ENCODE results near the gene C13orf46.

Gene C13orf46

DNA sequence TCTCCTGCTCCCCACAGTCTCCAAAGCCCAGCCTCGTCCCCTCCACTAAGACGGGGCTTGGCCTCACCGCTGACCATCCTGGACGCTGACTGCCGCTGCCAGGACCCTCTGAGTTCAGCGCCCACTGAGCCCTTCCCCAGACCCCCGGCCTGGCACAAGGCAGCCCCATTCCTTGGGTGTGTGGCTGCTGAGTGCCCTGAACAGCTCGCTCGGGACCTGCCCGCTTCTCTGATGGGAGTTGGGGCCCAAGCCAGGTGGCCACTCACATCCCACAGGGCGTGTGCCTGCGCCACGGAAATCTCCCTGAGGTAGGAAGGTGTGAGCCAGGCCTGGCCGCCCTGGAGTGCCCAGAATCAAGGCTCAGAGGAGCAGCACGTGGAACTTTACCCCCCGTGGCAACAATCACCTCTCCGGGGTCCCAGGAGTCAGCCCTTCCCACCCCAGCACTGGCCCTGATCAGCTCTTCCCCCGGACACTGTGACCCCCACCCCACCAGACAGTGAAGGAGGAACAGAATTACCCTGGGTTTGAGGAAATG, 20.8 kb downstream of the C13orf46 start:
- no peak for DNase-seq

DNA sequence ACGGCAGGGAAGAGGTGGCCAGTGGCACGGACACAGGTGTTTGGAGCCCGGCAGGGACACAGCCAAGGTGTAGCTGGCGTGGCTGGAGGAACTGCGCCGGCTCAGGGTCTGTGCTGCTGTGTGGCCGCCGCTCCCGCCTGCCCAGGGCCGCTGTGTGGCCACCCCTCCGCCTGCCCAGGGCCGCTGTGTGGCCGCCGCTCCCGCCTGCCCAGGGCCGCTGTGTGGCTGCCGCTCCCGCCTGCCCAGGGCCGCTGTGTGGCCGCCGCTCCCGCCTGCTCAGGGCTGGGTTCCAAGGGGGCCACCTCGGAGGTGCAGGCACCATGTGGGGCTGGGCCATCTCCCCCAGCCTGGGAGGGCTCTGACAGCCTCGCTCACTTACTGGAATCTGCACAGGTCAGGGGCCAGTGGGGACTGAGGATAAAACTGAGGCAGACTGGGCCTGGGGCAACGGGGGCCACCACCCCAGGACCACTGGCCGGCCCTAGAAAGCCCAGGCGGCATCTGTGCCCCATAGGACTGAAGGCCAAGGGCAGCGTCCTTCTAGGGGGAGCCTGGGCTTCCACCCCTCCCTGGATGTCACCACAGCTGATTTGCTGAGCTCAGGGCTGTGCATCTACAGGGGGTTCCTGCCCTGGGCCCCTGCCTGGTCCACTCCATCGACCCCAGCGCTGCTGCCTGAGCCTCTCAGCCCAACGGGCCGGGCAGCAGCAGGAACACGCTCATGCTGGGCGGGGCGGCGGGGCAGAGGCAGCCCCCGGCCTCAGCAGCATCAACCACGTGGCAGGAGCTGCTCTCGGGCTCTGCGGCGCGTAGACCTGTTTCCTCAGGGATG, 21.5 kb downstream of the C13orf46 start:
- DNase-seq = no peak

- no peak for DNase-seq
Observed at GRCh38 chr13:113951246-113951999, 22.5 kb downstream of the C13orf46 start.

- DNase-seq = no peak
Observed at GRCh38 chr13:113950451-113951245, 23.2 kb downstream of the C13orf46 start.

GRCh38 chr13:113949546-113949945, 24.3 kb downstream of the C13orf46 start:
- no peak for DNase-seq

DNA sequence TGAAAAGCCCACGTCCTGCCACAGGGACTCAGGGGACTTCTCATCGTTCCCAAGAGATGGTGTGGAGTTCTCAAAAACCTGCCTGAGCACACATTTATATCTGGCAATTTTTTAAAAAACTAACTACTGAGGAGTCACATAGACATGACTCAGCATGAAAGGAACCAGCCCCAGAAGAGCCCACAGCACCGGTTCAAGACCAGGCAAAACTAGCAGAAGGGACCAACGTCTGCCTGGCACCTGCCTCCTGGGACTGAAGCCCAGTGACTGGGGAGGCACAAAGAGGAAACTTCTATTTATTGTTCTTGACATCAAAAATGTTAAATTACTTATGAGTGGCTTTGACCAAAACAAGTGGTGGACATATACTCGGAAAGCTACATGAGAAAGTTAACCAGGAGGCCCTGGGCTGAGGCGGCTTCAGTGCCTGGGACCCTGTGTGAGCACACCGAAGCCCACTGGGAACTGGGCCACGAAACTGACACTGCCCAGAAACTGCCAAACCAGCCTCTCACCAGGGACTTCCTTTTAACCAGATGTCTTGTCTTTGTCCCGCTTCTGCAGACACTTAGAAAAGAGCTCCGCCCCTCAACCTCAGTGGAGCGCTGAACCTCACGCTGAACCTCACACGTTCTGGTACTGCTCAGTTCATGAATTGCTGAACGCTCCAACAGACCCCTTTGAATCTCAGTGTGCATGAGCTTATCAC, 25.7 kb downstream of the C13orf46 start:
- DNase-seq = no peak

DNA sequence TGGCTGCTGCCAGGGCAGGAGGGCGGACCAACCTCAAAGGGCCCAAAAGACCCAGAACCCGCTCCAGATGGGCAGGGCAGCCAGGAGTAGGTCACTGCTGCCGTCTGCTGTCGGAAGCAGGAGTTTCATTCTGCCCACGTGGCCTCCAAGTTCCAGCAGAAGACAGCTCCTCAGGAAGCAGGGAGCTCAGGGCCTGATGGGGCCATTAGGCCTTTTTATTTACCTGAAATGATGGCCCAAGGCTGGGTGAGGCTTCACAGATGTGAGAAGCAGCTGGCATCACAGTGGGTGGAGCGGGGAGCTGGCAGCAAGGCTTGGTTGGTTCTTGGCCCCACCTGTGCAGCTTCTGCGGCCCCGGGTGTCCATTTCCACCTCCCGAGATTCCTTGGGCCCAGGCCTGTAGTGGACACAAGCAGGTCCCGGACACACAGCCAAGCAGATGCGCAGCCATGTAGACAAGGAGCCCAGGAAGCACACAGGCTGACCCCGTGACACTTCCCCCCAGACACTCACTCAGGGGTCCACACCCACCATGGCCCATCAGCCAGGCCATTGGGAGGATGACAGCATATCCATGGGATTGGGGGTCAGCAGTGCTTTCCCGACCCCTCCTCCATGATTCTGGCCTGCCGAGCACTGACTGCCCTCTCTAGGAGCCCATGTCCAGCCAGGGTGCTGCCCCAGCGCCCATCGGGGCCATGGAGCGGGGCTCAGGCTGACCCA, 26.4 kb downstream of the C13orf46 start:
- DNase-seq = no peak

GRCh38 chr13:113946409-113947181, 27.3 kb downstream of the C13orf46 start:
- no peak for DNase-seq

DNA sequence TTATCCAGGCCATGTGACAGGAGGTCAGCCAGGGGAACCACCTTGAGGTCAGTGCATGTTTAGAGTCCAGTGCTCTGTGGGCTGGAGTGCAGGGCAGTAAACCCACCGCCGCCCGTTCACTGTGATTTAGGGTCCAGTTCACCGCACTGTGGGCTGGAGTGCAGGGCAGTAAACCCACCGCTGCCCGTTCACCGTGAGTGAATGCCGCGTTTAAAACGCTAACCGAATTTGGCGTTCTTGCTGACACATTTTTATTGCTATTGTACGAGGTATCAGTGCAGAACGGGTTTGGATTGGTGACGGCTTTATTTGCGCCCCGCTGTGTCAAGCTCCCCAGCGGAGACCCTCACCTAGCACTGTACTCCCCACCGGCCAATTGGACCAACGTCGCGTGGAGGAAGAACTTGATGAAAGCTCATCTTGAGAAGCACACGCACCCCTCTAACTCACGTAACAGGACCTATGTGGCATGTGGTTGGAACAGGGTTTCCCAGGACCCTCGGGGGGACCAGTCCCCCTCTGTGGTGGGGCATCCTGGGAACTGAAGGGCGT, 27.9 kb downstream of the C13orf46 start:
- DNase-seq = no peak

DNA sequence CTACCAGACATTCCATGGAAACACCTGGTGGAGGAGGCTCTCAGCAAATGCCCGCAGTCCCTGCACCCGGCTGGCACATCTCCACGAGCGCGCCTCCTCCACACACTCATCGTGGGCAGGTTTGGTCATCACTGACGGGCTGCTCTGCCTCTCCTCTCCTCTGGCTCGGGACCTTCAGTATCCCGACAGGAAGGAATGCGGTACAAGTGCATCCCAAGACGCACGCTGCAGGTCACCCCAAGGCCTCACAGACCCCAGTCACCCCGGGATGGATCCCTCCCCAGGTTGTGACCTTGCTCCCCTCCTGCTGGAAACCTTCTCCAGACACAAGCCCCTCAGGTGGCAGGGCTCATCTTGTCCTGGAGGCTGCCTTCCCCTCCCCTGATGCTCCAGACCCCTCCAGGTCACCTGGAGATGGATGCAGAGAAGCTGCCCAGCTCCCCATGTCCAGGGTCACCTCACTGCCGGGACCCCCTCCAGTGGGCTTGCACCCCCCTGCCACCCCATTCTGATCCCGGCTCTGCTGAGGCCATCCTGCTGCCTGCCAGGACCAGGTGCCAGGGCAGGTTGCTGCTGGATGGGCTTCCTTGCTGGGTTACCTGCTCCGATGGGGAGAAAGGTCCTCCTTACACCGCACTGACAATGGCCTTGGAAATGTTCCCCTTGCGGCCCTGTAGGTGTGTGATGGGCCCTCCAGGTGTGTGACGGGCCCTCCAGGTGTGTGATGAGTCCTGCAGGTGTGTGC, 29.9 kb downstream of the C13orf46 start:
- no peak for DNase-seq

DNA sequence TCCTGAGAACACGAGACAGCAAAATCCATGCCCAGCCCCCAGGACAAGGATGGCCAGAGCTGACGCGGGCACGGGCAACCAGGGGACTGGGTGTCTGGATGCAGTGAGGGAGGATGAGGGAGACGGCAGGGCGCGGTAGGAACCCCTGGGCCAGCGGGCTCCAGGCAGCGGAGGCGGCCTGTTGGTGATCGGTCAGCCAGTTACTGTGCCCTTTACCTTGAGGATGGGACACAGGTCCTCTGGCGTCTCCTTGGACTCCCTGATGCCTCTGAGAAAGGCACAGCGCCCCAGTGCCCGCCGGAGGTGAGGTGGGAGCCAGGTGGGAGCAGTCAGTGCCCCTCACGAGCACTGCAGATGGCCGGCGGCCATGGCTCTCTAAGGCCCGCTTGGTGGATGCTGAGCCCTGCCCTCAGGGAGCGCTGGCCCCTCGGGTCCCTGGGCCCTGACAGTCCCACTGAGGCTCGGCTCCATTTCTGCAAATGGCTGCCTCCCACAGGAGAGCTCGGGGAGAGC, 31.2 kb downstream of the C13orf46 start:
- no peak for DNase-seq

DNA sequence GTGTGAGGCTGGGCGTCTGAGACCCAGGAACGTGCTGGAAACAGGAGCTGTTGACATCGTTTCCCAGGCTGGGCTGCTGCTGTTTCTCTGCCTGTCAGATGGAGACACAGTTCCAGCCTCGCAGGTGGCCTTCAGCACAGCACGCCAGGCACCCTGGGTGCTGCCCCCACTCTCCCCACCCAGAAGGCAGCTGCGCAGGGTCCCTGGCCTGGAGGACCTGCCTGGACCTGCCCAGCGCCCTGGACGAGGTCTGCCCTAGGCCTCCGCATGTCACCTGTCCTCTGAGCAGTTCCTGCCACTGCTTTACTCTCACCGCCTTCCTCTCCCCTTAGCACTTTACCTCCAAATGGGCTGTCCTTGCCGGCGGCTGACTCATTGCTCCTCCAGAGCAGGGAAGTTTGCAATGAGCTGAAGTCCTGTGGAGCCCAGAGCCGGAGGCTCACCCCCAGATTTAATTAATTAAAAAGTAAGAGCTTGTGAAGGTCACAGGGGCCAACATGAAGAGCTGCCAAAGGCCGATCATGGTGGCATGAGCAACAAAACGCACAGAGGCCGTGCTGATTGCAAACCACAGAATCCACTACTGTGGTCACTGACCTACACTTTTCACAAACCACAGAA, 32.2 kb downstream of the C13orf46 start:
- no peak for DNase-seq

- DNase-seq = no peak
Observed at GRCh38 chr13:113939944-113940297, 34.0 kb downstream of the C13orf46 start.

DNA sequence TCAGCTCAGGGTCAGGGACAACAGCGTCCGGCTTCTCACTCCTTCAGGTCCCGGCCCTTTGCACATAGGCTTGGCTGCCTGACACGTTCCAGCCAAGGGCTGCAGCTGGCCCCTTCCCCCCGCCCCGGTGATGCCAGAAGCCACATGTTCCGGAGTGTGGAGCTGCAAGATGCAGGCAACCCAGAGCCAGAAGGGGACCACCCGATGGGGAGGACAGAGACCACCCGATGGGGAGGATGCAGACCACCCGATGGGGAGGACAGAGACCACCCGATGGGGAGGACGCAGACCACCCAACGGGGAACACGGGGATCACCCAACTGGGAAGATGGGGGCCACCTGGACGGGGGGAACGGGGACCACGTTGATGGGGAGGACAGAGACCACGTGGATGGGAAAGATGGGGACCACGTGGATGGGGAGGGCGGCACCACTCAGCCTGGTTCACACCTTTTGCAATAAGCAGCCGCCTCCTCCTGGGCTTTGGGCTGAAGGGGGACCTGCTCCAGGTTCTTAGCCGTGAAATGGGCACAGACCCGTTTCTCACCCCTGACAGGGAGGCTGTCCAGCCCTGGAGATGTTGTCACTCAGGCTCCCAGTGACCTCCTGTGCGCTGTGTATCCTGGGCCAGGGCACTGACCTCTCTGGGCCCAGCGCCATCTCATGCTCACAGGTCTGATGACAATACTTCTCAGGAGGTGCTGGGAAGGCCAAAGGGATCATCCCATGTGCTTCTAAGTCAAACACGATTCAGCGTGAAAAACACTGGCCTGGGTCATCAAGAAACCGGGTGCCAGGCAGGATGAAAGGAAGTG, 34.5 kb downstream of the C13orf46 start:
- no peak for DNase-seq

DNA sequence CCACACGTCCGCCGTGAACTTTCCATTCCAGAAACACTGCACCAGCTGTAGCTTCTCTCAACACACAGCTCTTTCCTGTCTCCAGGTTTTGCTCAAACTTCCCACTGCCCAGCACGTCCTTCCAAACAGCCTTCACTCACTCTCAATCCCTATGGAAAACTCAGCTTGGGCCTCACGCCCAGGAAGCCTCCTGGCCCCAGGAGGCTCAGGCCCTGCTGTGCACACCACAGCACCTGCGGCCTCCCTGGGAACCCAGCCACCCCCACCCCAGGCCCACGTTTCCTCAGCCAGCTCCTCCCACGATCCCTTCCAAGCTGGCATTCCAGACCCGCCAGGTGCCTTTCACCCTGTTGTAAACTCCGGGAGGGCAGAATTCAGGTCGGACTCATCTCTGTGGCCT, 35.2 kb downstream of the C13orf46 start:
- no peak for DNase-seq

GRCh38 chr13:113938246-113938645, 35.6 kb downstream of the C13orf46 start:
- DNase-seq = no peak

DNA sequence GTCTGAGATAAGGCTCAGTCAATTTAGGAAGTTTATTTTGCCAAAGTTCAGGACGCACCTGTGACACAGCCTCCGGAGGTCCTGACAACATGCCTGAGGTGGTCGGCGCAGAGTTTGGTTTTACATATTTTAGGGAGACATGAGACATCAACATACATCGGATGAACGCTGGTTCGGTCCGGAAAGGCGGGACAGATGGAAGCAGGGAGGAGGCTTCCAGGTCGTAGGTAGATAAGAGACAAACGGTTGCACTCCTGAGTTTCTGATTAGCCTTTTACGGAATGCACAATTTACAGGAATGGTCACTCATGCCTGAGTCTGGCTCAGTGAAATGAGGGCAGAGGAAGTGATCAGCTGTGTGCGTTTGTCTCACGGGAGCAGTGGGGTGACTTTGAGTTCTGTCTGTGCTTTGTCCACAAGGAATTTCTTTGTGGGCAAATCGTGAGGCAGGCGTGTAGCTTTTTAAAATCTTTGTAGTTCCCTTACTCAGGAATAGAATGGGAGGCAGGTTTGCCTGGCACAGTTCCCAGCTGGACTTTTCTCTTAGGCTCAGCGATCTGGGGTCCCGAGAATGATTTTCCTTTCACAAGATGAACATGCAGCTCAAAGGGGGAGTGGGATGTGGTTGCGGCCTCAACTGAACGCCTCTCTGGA, 36.2 kb downstream of the C13orf46 start:
- DNase-seq = no peak

GRCh38 chr13:113937073-113937472, 36.8 kb downstream of the C13orf46 start:
- DNase-seq = no peak
